KMS-11 (cell line): ENCODE data around the gene ZBTB33.

Experiments
- H2AFZ ChIP-seq: fragments of 200-600 bp; sonication (generic); 2 replicates; pipeline ENCODE4 v1.6.1; 2016; ENCODE audit warnings: antibody characterized with exemption, mixed run types, low read depth
- H3K27ac ChIP-seq: fragments of 200-600 bp; sonication (generic); 2 replicates; pipeline ENCODE4 v1.6.1; 2016; ENCODE audit warnings: mild to moderate bottlenecking, mixed run types
- H3K27me3 ChIP-seq: fragments of 200-600 bp; sonication (generic); 2 replicates; pipeline ENCODE4 v1.6.1; 2017; ENCODE audit warnings: mild to moderate bottlenecking, low read depth, mixed run types, moderate library complexity; ENCODE audit not compliant: insufficient read depth
- H3K36me3 ChIP-seq: fragments of 200-600 bp; sonication (generic); 2 replicates; pipeline ENCODE4 v1.6.1; 2017; ENCODE audit warnings: mild to moderate bottlenecking, mixed run types; ENCODE audit not compliant: insufficient read depth
- H3K4me1 ChIP-seq: fragments of 200-600 bp; sonication (generic); 2 replicates; pipeline ENCODE4 v1.6.1; 2016; ENCODE audit warnings: mild to moderate bottlenecking, low read depth, mixed run types; ENCODE audit not compliant: poor library complexity, severe bottlenecking
- H3K4me2 ChIP-seq: fragments of 200-600 bp; sonication (generic); 2 replicates; pipeline ENCODE4 v1.7.0; 2016; ENCODE audit warnings: mild to moderate bottlenecking, mixed run types
- H3K4me3 ChIP-seq: fragments of 200-600 bp; sonication (generic); IDR thresholded peaks from 2 replicates; pipeline ENCODE4 v1.6.1; 2017; ENCODE audit warnings: low read depth, low read length, mixed read lengths; ENCODE audit not compliant: insufficient read depth
- H3K79me2 ChIP-seq: fragments of 200-600 bp; sonication (generic); 2 replicates; pipeline ENCODE4 v1.6.1; 2016; ENCODE audit warnings: low read depth, mixed run types; ENCODE audit not compliant: insufficient read depth
- H3K9ac ChIP-seq: fragments of 200-600 bp; sonication (generic); 2 replicates; pipeline ENCODE4 v1.6.1; 2016; ENCODE audit warnings: mild to moderate bottlenecking, mixed run types
- H4K20me1 ChIP-seq: fragments of 200-600 bp; sonication (generic); 2 replicates; pipeline ENCODE4 v1.6.1; 2016; ENCODE audit warnings: mild to moderate bottlenecking, mixed run types; ENCODE audit not compliant: insufficient read depth
- CTCF ChIP-seq: fragments of 200-600 bp; sonication (generic); conservative IDR thresholded peaks from 2 replicates; pipeline ENCODE4 v1.6.1; 2017; ENCODE audit warnings: low read depth, mild to moderate bottlenecking, antibody characterized with exemption, low read length, moderate library complexity, mixed read lengths

ZBTB33 gene

GRCh38 chrX:120274958-120275357 lies 24.3 kb downstream of the ZBTB33 start:
- H3K36me3 ChIP-seq, result no peaks in the 10 kb centered on the region
- no peak overlapping the region for H3K4me2 ChIP-seq
- no peak overlapping the region for H3K9ac ChIP-seq
- H3K27me3 ChIP-seq, result no peaks in the 10 kb centered on the region
- no peaks in the 10 kb centered on the region for H3K4me1 ChIP-seq
- no peak for TF ChIP-seq CTCF
- no peaks in the 10 kb centered on the region for H4K20me1 ChIP-seq
- no peaks in the 10 kb centered on the region for H3K79me2 ChIP-seq
- no peak overlapping the region for H3K4me3 ChIP-seq
- no peak overlapping the region for H2AFZ ChIP-seq
- no peak overlapping the region for H3K27ac ChIP-seq

- no peak for TF ChIP-seq CTCF
- Histone ChIP-seq H3K36me3 (no peaks in the 10 kb centered on the region), H3K27ac (no peak overlapping the region), H4K20me1 (no peaks in the 10 kb centered on the region), H3K4me3 (no peak overlapping the region), H3K9ac (no peak overlapping the region), H3K4me1 (no peaks in the 10 kb centered on the region), H2AFZ (no peak overlapping the region), H3K4me2 (no peak overlapping the region), H3K79me2 (no peaks in the 10 kb centered on the region), H3K27me3 (no peaks in the 10 kb centered on the region)
These were observed 30.5 kb downstream of the ZBTB33 start for GRCh38 chrX:120281021-120281624.

- no peak overlapping the region for H3K4me2 ChIP-seq
- no peaks in the 10 kb centered on the region for H4K20me1 ChIP-seq
- H3K27ac ChIP-seq, result no peak overlapping the region
- no peak overlapping the region for H3K4me3 ChIP-seq
- no peak for TF ChIP-seq CTCF
- H3K36me3 ChIP-seq, result no peaks in the 10 kb centered on the region
- H3K79me2 ChIP-seq, result no peaks in the 10 kb centered on the region
- peaks cover 3% of the 10 kb centered on the region for H3K4me1 ChIP-seq
- H3K9ac ChIP-seq, result no peak overlapping the region
- no peak overlapping the region for H2AFZ ChIP-seq
- no peaks in the 10 kb centered on the region for H3K27me3 ChIP-seq
These were observed 31.1 kb downstream of the ZBTB33 start for GRCh38 chrX:120281761-120282160.

- no peaks in the 10 kb centered on the region for H3K36me3 ChIP-seq
- no peak overlapping the region for H3K4me2 ChIP-seq
- H3K4me3 ChIP-seq, result no peak overlapping the region
- H3K4me1 ChIP-seq, result peaks cover 12% of the 10 kb centered on the region
- no peaks in the 10 kb centered on the region for H3K79me2 ChIP-seq
- no peak overlapping the region for H2AFZ ChIP-seq
- no peak overlapping the region for H3K27ac ChIP-seq
- no peaks in the 10 kb centered on the region for H3K27me3 ChIP-seq
- H4K20me1 ChIP-seq, result no peaks in the 10 kb centered on the region
- no peak for TF ChIP-seq CTCF
- no peak overlapping the region for H3K9ac ChIP-seq
These were observed 32.1 kb downstream of the ZBTB33 start for GRCh38 chrX:120282697-120283096.
